Mesodermal cell (in vitro differentiated cells): ENCODE data around the gene WBP11. TPM values are rescaled to one million over a fixed set of nuclear protein-coding genes. Genes with fewer than 3 reads are reported as not detected.

Experiments
- H3K27ac ChIP-seq: 2 replicates; pipeline ENCODE4 v1.7.0; 2013; ENCODE audit warnings: mild to moderate bottlenecking, low read depth, low read length, moderate library complexity; ENCODE audit not compliant: severe bottlenecking
- H3K36me3 ChIP-seq: 2 replicates; pipeline ENCODE4 v1.7.1; 2013; ENCODE audit warnings: mild to moderate bottlenecking, low read length, moderate library complexity; ENCODE audit not compliant: control insufficient read depth, insufficient read depth
- H3K4me1 ChIP-seq: one replicate; pipeline ENCODE4 v1.7.1; 2013; ENCODE audit warnings: mild to moderate bottlenecking, low read length; ENCODE audit not compliant: insufficient read depth, control insufficient read depth, poor library complexity, severe bottlenecking
- H3K4me3 ChIP-seq: 2 replicates; pipeline ENCODE4 v1.7.0; 2013; ENCODE audit warnings: low read length, control low read depth, mild to moderate bottlenecking; ENCODE audit not compliant: insufficient read depth, poor library complexity, severe bottlenecking; ENCODE audit errors: extremely low read depth
- H3K9me3 ChIP-seq: 2 replicates; pipeline ENCODE4 v1.7.1; 2013; ENCODE audit warnings: mild to moderate bottlenecking, low read length, moderate library complexity; ENCODE audit not compliant: control insufficient read depth
- WGBS, 2 experiments: methylation state at CpG; one replicate each; pipeline ENCODE4 v1.1.5; 2013; ENCODE audit warnings: missing lambda C conversion rate in 2 of 2; ENCODE audit not compliant: insufficient coverage in 2 of 2; 5-methylcytosine and 5-hydroxymethylcytosine counted together
- polyA plus RNA-seq, 2 experiments: library from polyadenylated mRNA; stranded (reverse); fragments of 50-300 nt; gene quantifications; one replicate each; pipeline ENCODE4 v1.2.3, GENCODE V29; 2013

The WBP11 gene
- polyA plus RNA-seq (2013, experiment 1 of 2): 63.4 TPM
- 97.6 TPM for polyA plus RNA-seq (2013, experiment 2 of 2)

DNA sequence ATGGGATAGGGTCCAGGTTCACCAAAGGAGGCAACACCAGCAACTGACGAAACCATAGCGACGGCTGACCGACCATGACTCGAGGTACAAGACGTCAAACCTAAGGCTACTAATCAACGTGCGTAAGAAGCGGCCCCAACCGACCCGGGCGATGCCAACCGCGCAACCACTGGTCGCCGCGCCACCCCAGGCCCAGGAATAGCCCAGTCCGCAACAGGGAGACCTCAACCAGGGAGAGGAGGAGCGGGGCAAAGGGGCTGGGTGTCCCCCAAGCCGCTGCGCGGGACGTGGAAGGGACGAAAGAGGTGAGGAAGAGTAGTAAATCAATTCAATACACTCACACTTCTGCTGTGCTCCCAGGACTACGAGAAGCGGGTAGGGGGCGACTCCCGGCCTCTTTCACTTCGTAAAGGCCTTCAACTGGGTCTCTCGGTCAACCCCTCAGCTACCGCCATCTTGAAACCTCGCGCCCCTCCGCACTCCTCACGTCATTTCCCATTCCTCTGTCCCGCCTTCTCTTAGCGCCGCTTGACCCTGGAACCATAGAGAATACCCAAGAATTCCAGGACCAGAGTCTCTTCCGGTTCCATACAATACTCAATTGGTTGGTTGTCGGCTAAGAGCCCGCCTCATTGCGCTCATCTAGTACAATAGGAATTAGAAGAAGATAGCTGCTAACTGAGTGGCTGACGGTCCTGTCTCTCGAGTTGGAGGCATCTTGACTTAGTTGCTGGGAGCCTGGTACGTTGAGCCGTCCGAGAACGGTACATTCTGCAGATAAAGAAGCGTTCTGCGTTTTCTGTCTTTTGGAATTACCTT is at the start of gene WBP11, which contains the start of gene C12orf60:
Gene WBP11 (minus strand): TSS at position 468 of the 819 bp plus-strand sequence. CDS start 2,095 bp downstream, outside the sequence.
Gene C12orf60 (plus strand): TSS at position 660 of the 819 bp plus-strand sequence. CDS start 19,266 bp downstream, outside the sequence.
- H3K4me3 ChIP-seq: peak within 1 kb of the TSS; percentile 95
- H3K27ac ChIP-seq: peak within 1 kb of the TSS; percentile 87
- H3K4me1 ChIP-seq: peaks cover 4% of the 10 kb centered on the region
- no peaks in the 10 kb centered on the region for H3K9me3 ChIP-seq
- WGBS, 2 experiments: 0% methylated on average over 31 to 35 of the region's 50 CpGs
- H3K36me3 ChIP-seq: peaks cover 14% of the 10 kb centered on the region

DNA sequence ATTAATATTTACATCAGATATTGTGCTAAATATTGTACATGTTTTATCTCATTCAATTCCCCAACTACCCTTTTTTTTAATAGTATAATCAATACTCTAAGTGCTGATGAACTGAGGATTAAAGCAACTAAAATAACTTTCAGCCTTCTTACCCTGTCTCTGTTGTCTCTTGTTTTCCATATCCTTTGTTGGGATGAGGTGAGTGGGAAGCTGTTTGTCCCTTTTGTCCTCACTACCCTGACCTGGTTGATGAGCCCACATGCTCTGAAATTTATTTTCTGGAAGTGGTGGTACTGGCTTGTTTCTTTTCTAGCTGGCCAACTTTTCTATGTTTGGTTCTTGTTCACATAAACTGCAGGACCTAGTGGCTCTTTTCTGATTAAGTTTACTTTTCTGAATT is 49.6 kb upstream of the WBP11 start:
- H3K36me3 ChIP-seq: no peaks in the 10 kb centered on the region
- no peak overlapping the region for H3K27ac ChIP-seq
- H3K4me1 ChIP-seq: peaks cover 13% of the 10 kb centered on the region
- H3K4me3 ChIP-seq: no peak overlapping the region
- no peaks in the 10 kb centered on the region for H3K9me3 ChIP-seq

DNA sequence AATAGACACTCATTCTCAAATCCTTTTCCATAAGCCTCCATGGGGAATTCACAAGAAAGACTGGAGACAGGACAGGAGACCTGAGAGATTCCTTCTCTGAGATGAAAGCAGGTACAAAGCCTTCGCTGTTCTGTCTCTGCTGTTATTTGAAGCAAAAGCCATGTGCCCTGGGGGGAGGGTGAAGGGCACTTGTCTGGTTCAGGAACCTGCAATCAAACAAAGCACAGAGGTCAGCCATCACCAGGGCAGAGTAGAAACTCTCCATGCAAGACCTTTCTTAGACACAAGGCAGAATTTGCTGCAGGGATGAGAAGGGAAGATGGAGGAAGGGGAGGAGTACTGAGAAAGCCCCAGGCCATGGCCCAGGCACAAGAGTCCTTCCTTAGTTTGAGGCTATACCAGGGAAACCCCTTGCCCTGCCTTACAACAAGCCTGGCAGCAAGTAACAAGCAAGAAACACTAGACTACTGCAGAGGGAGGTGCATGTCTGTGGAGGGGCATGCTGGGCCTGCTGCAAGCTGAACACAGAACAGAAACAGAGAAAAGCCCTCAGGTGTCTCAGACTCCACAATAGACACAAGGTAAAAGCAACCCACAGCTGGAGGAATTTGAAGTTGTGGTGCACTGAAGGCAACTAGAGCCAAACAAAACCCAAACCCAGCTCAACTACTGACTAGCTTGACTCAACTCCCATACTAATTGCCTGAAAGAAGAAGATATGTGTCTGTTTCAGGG is 47.8 kb upstream of the WBP11 start:
- no peaks in the 10 kb centered on the region for H3K9me3 ChIP-seq
- H3K4me3 ChIP-seq: no peak overlapping the region
- H3K27ac ChIP-seq: no peak overlapping the region
- H3K4me1 ChIP-seq: peaks cover 13% of the 10 kb centered on the region
- H3K36me3 ChIP-seq: no peaks in the 10 kb centered on the region
- 80% methylated on average over 1 of the region's 1 CpG; no CpG with 5 or more reads in 1 of the 2 experiments for WGBS, 2 experiments

DNA sequence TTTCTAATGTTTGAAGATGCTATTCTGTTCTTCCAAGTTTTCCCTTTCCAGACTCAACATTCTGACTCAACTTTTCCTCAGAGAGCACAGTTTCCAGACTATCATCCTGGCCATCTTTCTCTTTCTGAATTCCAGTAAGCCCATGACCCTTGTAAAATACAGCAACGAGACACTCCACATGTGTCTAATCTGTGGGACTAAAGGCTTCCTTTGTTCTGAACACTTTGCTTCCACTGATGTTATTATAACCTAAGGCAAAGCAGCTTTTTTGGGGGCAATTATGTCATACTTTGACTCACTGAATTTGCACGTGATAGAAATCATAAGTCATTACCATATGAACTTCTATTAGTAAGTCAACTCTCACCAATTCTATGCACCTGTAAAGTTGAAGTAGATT is 46.4 kb upstream of the WBP11 start:
- peak overlapping the region; percentile 57 for H3K27ac ChIP-seq
- H3K36me3 ChIP-seq: no peaks in the 10 kb centered on the region
- no peak overlapping the region for H3K4me3 ChIP-seq
- H3K9me3 ChIP-seq: no peaks in the 10 kb centered on the region
- WGBS, 2 experiments: 43% methylated on average over 2 of the region's 2 CpGs; no CpG with 5 or more reads in 1 of the 2 experiments
- peaks cover 16% of the 10 kb centered on the region for H3K4me1 ChIP-seq

DNA sequence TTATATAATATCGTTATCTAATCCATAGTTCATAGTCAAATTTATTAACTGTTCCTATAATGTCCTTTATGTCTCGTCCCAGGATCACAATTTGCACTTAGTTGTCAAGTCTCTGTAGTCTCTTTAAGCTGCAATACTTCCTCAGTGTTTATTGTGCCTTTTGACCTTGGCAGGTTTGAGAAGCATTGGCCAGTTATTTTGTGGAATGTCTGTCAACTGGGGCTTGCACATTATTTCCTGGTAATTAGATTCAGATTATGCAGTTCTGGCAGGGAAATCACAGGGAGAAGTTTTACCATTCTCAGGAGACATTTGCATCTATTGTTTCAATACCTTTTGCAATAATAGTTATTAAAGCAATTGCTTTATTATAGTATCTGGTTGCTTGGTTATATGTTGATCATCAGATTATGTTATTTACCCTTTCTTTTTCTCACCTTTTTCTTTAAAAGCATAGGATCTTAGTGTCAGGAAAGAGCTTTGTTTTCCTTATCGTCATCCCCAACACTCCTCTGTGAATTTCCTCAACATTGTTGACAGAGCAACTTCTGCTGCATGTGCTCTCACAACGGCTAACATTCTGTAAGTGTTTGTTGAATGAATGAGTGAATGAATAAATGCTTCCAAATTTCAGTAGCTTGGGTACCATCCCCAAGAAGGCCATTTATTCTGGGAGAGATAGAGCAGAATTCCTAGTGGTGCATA is 43.8 kb upstream of the WBP11 start:
- H3K4me3 ChIP-seq: no peak overlapping the region
- H3K4me1 ChIP-seq: peaks cover 22% of the 10 kb centered on the region
- WGBS, 2 experiments: 93 to 100% methylated on average over 2 of the region's 4 CpGs
- H3K9me3 ChIP-seq: no peaks in the 10 kb centered on the region
- no peak overlapping the region for H3K27ac ChIP-seq
- H3K36me3 ChIP-seq: no peaks in the 10 kb centered on the region

DNA sequence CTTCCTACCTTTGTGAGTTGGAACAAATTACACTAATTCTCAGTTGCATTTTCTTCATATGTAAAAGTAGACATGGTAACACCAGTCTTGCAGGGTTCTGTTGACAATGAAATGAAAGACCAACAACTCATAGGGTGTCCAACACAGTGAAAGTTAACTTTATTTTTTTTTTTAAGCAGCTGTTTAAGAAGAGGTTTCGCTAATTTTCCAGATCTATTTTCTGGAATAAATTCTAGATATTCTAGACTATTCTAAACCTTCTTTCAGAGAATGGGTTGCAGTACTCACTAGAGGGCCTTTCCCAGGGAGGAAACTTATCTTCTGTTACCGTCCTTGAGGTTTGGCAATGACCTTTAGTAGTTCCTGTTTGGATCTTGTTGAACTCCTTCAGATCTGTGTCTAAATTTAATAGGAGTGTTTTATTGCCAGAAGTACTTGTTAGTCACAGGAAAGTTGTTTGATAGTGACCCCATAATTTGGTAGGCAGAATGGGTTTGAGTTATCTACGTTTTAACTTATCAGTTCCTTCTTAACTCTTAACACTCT is 42.8 kb upstream of the WBP11 start:
- WGBS, 2 experiments: 100% methylated on average over 1 of the region's 3 CpGs; no CpG with 5 or more reads in 1 of the 2 experiments
- Histone ChIP-seq H3K27ac (no peak overlapping the region), H3K36me3 (no peaks in the 10 kb centered on the region), H3K9me3 (no peaks in the 10 kb centered on the region), H3K4me3 (no peak overlapping the region), H3K4me1 (peaks cover 28% of the 10 kb centered on the region)

DNA sequence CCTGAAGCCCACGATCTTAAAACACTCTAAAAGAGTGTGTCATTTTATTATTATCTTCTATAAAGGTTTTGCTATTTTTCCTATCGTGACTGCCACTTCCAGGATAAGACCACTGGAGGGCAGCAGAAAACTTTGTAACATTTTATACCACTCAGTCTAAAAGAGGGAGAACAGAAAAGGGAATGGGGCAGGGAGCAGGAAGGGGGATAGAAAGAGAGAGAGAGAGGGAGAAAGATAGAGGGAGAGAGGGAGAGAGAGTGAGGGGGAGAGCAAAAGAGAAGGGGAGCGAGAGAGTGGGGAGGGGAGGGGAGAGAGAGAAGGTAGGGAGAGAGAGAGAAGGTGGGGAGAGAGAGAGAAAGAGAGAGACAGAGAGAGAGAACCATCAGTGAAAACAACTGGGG is 42.1 kb upstream of the WBP11 start:
- H3K27ac ChIP-seq: no peak overlapping the region
- H3K4me3 ChIP-seq: no peak overlapping the region
- WGBS, 2 experiments: 0 to 11% methylated on average over 1 of the region's 3 CpGs
- no peaks in the 10 kb centered on the region for H3K9me3 ChIP-seq
- peaks cover 28% of the 10 kb centered on the region for H3K4me1 ChIP-seq
- H3K36me3 ChIP-seq: peaks cover 3% of the 10 kb centered on the region

DNA sequence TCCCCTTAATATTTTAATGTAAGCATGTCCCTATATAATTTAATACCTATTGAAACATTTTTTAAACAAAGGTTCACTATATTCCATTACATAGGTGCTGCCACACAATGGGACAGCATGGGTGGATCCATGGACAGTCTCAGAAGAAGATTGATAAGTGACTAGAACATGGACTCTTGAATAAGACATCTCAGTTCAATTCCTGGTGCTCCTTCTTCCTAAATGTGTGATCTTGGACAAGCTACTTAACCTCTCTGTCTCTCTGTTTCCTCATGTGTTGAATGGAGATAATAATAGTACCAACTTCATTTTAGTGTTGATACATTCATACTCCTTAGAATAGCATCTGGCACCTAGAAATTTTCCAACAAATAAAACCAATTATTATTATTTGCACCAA is 41.1 kb upstream of the WBP11 start:
- Histone ChIP-seq H3K4me1 (peaks cover 26% of the 10 kb centered on the region), H3K4me3 (no peak overlapping the region), H3K27ac (no peak overlapping the region)

DNA sequence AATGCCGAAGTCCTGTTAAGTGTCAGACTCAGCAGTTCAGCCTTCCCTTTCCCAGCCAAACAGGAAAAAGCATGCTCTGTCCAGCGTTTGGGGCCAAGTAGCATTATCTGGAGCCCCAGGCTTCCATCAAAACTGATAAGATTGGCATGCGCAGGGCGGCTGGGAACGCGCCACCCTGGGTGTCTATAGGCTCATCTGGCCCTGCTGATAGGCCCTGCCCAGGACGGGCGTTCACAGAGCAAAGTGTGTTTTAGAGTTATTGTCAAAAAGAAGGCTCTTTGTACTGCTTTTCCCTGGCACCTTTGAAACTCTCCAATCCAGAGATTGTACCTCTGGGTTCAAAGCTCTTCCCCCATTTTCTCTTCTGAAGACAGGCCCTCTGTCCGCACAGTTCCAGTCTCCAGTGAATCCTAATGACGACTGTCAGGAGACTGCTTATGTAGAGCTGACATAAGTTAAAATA is 40.2 kb upstream of the WBP11 start, which contains the start of gene ART4:
Gene ART4 (minus strand): TSS at position 102 of the 463 bp plus-strand sequence. CDS start 413 bp downstream, outside the sequence.
- H3K4me3 ChIP-seq: no peak within 1 kb of the TSS
- peaks cover 12% of the 10 kb centered on the region for H3K36me3 ChIP-seq
- H3K9me3 ChIP-seq: no peaks in the 10 kb centered on the region
- H3K27ac ChIP-seq: peak within 1 kb of the TSS; percentile 50
- peaks cover 20% of the 10 kb centered on the region for H3K4me1 ChIP-seq
- WGBS, 2 experiments: 78 to 87% methylated on average over 6 to 7 of the region's 10 CpGs

More for the DNA sequence above, 41.1 kb upstream of the WBP11 start:
- Histone ChIP-seq H3K9me3 (no peaks in the 10 kb centered on the region), H3K36me3 (peaks cover 10% of the 10 kb centered on the region)

DNA sequence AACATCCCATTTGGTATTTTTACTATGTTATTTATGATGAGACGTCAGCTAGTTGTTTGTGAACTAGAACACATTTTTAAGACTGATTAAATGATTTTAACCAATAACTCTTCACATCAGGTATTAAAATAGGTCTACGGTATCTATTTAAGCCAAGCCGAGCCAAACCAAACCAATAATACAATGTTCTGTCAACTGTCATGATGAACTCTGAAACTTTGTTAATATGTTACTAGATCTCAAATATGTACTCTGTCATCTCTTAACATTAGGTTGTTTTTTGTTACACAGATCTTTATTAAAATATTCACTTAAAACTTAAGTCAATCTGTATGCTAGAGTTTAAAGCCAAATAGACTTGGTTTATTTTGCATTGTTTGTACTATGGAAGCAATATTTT is 39.0 kb upstream of the WBP11 start:
- Histone ChIP-seq H3K4me3 (no peak overlapping the region), H3K9me3 (no peaks in the 10 kb centered on the region), H3K27ac (no peak overlapping the region), H3K36me3 (peaks cover 15% of the 10 kb centered on the region), H3K4me1 (peaks cover 20% of the 10 kb centered on the region)
- WGBS, 2 experiments: no CpG with 5 or more reads among the region's 3 CpGs
